Lower leg skin (tissue), 4 donors: ENCODE results near the gene TRPC4. TPM values are rescaled to one million over a fixed set of nuclear protein-coding genes. Genes with fewer than 3 reads are reported as not detected.

ENCODE experiments used
- DNase-seq, 2 donors: peaks; one replicate each; pipeline ENCODE4 v3.0.0-alpha.2; 2019; ENCODE audit warnings: low spot score in 2 of 2
- H3K4me3 ChIP-seq: fragments of 200-600 bp; sonication (generic); 2 replicates; pipeline ENCODE4 v1.5.1; 2017; ENCODE audit warnings: mild to moderate bottlenecking, low read depth; ENCODE audit not compliant: poor library complexity, severe bottlenecking
- POLR2A ChIP-seq, 2 donors: fragments of 450-650 bp; IDR thresholded peaks; one replicate each; pipeline ENCODE4 v1.6.1; 2016 to 2017; ENCODE audit warnings: antibody characterized with exemption in 2 of 2, mild to moderate bottlenecking in 1 of 2, moderate library complexity in 1 of 2
- WGBS, 2 donors: methylation state at CpG; one replicate each; pipeline ENCODE4 v1.1.5; 2018; 5-methylcytosine and 5-hydroxymethylcytosine counted together
- intact Hi-C: fragments of 100-400 bp; cut with DNase I; formaldehyde crosslinking; loops from one replicate; pipeline ENCODE4 v1.15.0; 2023; ENCODE audit warnings: low total_unique reads
- total RNA-seq, 4 donors: library from RNA; depleted of rRNA; stranded (reverse); fragments of >200 nt; gene quantifications; one replicate each; pipeline ENCODE4 v1.1.0, GENCODE V29; 2016
- TF ChIP-seq, protein P1 (sequence below), 3 donors: fragments of 450-650 bp; IDR thresholded peaks; one replicate each; pipeline ENCODE4 v1.5.1; 2016; ENCODE audit warnings: antibody characterized with exemption in 3 of 3, mild to moderate bottlenecking in 3 of 3, moderate library complexity in 2 of 3

Gene TRPC4
- total RNA-seq, 4 donors from 2014 or later: 0.39 TPM; not detected in 3

DNA sequence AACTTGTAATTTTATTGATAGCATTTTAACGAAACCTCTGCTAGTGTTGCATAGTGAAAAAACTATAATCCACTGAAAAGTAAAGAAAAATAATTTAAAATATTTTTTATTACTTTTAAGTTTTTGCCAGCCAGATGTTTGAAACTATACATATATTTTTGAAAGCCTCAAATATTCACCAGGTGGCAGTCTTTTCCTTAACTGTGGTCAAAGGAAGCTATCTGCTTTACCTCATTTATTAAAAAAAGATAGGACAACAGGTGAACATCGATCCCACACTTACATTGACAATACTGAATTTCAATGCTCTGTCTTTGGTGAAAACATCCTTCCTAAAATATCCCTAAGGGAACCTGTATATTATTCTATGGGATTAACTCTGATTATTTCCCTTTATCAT, 100.5 kb downstream of the TRPC4 start:
- TF ChIP-seq POLR2A (IDR thresholded peaks at IDR 0.05): no peak
- 58% methylated on average over 2 of the region's 2 CpGs for WGBS, 2 donors
- H3K4me3 ChIP-seq: no peak overlapping the region
- intact Hi-C loops: no loop called here
- no peak for DNase-seq

DNA sequence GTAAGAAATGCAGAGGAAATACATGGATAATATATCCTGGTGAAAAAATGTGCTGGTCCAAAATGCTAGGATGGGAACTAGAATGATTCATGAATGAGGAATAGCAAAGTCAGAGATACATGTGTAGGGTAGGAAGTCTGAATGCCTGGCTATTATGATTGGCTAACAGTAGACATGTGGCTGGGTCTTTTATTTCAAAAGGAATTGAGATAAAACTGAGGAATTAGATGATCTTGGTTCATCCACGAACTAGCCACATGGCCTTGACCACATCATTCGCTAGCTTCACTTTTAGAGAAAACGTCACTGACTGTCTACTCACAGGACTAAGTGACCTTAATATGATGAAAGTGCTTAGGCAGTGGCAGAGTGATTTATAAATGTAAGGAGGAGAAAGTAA, 103.1 kb downstream of the TRPC4 start:
- intact Hi-C loops: no loop called here
- DNase-seq: no peak
- WGBS, 2 donors: 83 to 91% methylated on average over 3 of the region's 3 CpGs
- no peak overlapping the region for H3K4me3 ChIP-seq
- TF ChIP-seq, protein P1, sequence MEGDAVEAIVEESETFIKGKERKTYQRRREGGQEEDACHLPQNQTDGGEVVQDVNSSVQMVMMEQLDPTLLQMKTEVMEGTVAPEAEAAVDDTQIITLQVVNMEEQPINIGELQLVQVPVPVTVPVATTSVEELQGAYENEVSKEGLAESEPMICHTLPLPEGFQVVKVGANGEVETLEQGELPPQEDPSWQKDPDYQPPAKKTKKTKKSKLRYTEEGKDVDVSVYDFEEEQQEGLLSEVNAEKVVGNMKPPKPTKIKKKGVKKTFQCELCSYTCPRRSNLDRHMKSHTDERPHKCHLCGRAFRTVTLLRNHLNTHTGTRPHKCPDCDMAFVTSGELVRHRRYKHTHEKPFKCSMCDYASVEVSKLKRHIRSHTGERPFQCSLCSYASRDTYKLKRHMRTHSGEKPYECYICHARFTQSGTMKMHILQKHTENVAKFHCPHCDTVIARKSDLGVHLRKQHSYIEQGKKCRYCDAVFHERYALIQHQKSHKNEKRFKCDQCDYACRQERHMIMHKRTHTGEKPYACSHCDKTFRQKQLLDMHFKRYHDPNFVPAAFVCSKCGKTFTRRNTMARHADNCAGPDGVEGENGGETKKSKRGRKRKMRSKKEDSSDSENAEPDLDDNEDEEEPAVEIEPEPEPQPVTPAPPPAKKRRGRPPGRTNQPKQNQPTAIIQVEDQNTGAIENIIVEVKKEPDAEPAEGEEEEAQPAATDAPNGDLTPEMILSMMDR (IDR thresholded peaks at IDR 0.05): no peak
- TF ChIP-seq POLR2A (IDR thresholded peaks at IDR 0.05): no peak

DNA sequence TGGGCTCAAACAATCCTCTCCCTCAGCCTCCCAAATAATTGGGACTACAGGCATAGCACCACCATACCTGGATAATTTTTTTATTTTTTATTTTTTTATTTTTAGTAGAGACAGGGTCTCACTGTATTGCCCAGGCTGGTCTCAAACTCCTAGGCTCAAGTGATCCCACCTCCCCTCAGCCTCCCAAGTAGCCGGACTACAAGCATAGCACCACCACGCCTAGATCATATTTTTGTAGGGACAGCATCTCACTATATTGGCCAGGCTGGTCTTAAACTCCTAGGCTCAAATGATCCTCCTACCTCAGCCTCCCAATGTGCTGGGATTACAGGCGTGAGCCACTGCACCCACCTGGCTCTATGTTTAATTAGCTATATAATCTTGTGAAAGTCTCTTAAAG, 114.2 kb downstream of the TRPC4 start:
- WGBS, 2 donors: 60 to 90% methylated on average over 3 of the region's 3 CpGs

DNA sequence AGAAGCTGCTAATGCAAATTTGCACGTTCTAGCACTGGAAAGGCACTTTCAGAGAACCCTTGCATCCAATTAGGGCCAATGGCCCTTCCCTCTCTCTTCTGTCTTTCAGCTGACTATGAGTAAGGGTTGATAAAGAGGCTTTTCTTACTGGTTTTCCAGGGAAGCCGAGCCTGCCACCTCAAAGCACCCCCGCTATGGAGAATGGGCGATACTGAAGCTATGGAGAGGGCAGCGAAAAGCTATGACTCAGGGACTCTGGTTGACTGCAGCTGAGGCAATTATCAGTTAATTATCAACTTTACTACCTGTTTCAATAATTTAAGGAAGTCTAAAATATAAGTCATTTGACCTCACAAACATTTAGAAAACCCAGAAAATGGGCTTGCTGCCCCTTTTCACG, 115.8 kb downstream of the TRPC4 start:
- TF ChIP-seq POLR2A (IDR thresholded peaks at IDR 0.05): no peak
- TF ChIP-seq, protein P1 (IDR thresholded peaks at IDR 0.05): no peak
- no peak for DNase-seq
- no peak overlapping the region for H3K4me3 ChIP-seq
- WGBS, 2 donors: 86 to 88% methylated on average over 6 of the region's 6 CpGs
- intact Hi-C loops: no loop called here

More for the DNA sequence above, 114.2 kb downstream of the TRPC4 start:
- intact Hi-C loops: no loop called here
- no peak for TF ChIP-seq POLR2A (IDR thresholded peaks at IDR 0.05)
- TF ChIP-seq, protein P1 (IDR thresholded peaks at IDR 0.05): no peak
- DNase-seq: no peak
- no peak overlapping the region for H3K4me3 ChIP-seq

DNA sequence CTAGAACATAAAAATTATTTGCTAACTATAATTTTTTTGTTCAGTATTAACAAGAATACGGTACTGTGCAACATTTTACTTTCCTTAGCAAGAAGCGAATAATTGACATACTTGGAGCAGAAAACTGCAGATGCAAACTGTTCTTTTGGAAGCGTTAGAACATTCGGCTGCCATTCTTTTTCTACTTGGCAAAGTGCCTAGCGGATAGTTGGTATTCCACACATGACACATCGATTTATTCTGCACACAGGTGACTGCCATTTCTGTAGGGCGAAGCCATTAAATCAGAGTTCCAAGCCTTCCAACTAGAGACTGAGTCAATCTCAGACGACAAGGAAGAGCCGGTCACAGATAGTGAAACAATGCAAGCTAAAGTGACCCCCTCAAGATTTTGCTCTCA, 117.4 kb downstream of the TRPC4 start:
- intact Hi-C loops: no loop called here
- 58 to 61% methylated on average over 9 of the region's 9 CpGs for WGBS, 2 donors
- H3K4me3 ChIP-seq: no peak overlapping the region
- TF ChIP-seq, protein P1 (IDR thresholded peaks at IDR 0.05): no peak
- no peak for TF ChIP-seq POLR2A (IDR thresholded peaks at IDR 0.05)
- DNase-seq: no peak

DNA sequence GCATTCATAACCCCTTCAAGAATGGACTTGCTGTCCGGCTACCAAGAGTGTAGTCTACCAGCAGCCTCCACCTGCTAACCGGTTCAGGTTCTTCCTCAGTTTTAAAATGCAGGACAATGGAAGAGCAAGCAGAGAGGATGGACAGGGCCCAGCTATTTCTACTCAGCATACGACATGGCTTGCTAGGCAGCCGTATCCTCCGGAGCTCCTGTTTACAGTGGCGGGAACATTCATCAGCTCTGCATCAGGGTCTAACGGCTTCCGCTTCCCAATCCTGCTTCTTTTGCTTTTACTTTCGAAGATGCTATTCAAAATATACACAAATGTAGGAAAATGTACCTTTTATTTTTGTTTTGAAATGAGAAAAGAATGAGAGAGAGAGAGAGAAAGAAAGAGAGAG, 118.5 kb downstream of the TRPC4 start:
- no peak for TF ChIP-seq POLR2A (IDR thresholded peaks at IDR 0.05)
- TF ChIP-seq, protein P1 (IDR thresholded peaks at IDR 0.05): no peak
- intact Hi-C loops: no loop called here
- no peak overlapping the region for H3K4me3 ChIP-seq
- DNase-seq: no peak
- WGBS, 2 donors: 88 to 93% methylated on average over 9 of the region's 9 CpGs
